Measurements from ENCODE around the gene IPO4.

The IPO4 gene

GRCh38 chr14:24185741-24186140 lies 2.9 kb downstream of the IPO4 start:
- no peak overlapping the region for H3K27ac ChIP-seq
- CTCF ChIA-PET = no interaction called here
- TF ChIP-seq CTCF (conservative IDR thresholded peaks at IDR 0.05; ENCODE audit: low read depth) = no peak
- no peak for DNase-seq (ENCODE audit: low spot score)
- POLR2A ChIA-PET (ENCODE audit: low non-redundant PET) = no interaction called here

GRCh38 chr14:24185026-24185425 lies 3.6 kb downstream of the IPO4 start:
- ChIA-PET POLR2A (ENCODE audit: low non-redundant PET) (no interaction called here), CTCF (no interaction called here)
- no peak overlapping the region for H3K27ac ChIP-seq
- TF ChIP-seq CTCF (conservative IDR thresholded peaks at IDR 0.05; ENCODE audit: low read depth) = no peak
- no peak for DNase-seq (ENCODE audit: low spot score)

GRCh38 chr14:24184104-24184970 lies 4.3 kb downstream of the IPO4 start:
- POLR2A ChIA-PET (ENCODE audit: low non-redundant PET) = no interaction called here
- DNase-seq (ENCODE audit: low spot score) = no peak
- 0 out of 2 replicates have a peak overlapping the region, but pooled peaks have one; percentile 1 for H3K27ac ChIP-seq
- TF ChIP-seq CTCF (conservative IDR thresholded peaks at IDR 0.05; ENCODE audit: low read depth) = no peak
- CTCF ChIA-PET = no interaction called here

GRCh38 chr14:24183014-24183481 lies 5.6 kb downstream of the IPO4 start:
- ChIA-PET POLR2A (ENCODE audit: low non-redundant PET) (interaction anchor here (0.6 kb wide), 1 partner anchor 12 kb away, joined by 7 read pairs; no protein-coding TSS in a partner anchor), CTCF (no interaction called here)
- no peak for TF ChIP-seq CTCF (conservative IDR thresholded peaks at IDR 0.05; ENCODE audit: low read depth)
- DNase-seq (ENCODE audit: low spot score) = no peak
- H3K27ac ChIP-seq = peak overlapping the region; percentile 9; the same call in 1 of the 2 replicates

GRCh38 chr14:24182110-24182882 lies 6.3 kb downstream of the IPO4 start:
- POLR2A ChIA-PET (ENCODE audit: low non-redundant PET) = interaction anchor here (0.6 kb wide), 1 partner anchor 11 kb away, joined by 7 read pairs; no protein-coding TSS in a partner anchor
- TF ChIP-seq CTCF (conservative IDR thresholded peaks at IDR 0.05; ENCODE audit: low read depth) = no peak
- peak overlapping the region; percentile 9; the same call in 1 of the 2 replicates for H3K27ac ChIP-seq
- DNase-seq (ENCODE audit: low spot score) = no peak
- CTCF ChIA-PET = interaction anchor here (0.7 kb wide), 1 partner anchor 28 kb away, joined by 3 read pairs; no protein-coding TSS in a partner anchor

GRCh38 chr14:24181371-24182077 lies 7.1 kb downstream of the IPO4 start:
- CTCF ChIA-PET = interaction anchor here (0.7 to 1.1 kb wide), 3 partner anchors 20 to 124 kb away, joined by 3 to 5 read pairs (median 3); partner anchors contain the start of gene IRF9
- H3K27ac ChIP-seq = peak overlapping the region; percentile 9; the same call in 1 of the 2 replicates
- DNase-seq (ENCODE audit: low spot score) = no peak
- POLR2A ChIA-PET (ENCODE audit: low non-redundant PET) = no interaction called here
- TF ChIP-seq CTCF (conservative IDR thresholded peaks at IDR 0.05; ENCODE audit: low read depth) = no peak

Measured in RWPE1 (cell line).